ENCODE measurements around the gene ANKDD1A. TPM values are rescaled to one million over a fixed set of nuclear protein-coding genes. Genes with fewer than 3 reads are reported as not detected.

ANKDD1A gene
- total and polyA plus RNA-seq, 2 donors (not counting 1 experiment from before 2014, with no cell fraction given) = 8.2 to 13.2 TPM

DNA sequence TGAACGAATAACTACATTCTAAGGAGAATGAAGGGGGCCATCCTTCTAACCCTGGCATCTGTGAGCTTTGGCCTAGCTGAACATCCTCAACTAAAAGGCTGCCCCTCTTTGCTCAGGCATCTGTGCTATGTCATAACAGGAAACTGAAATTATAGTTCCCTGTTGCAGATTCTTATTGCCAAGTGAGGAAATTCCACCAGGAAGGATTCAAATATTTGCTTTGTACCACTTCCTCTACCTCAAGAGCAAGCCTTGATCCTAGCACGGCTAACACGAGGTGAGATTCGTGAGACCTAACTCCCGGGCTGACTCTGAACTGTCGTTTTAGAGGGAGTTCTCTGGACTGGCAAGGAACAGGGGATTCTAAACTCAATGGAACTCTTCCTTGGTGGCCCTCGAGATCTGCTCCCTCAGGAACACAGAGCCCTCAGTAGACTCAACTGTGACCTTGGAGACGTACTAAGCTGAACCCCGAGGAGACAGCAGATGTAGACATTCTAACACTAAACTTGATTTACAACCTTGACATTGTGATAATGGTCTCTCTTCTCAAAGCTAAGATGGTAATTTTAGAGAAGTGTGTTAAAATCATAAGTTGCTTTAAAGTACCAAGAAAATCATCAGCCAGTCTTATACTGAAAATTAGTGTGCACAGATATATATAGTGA, 73.8 kb downstream of the ANKDD1A start:
- Histone ChIP-seq H2AFZ (ENCODE audit: low read length) (no peak overlapping the region), H3K4me1 (ENCODE audit: control insufficient read depth, extremely low read depth, insufficient read depth, low read length) (peaks cover 6% of the 10 kb centered on the region), H3K4me3 (replicated peaks in 1 of 4; ENCODE audit: control extremely low read depth in 1 of 4, insufficient read depth in 1 of 4, low read depth in 3 of 4, low read length in 4 of 4) (peak overlapping the region in 1 of 4 experiments; percentile 1), H4K20me1 (ENCODE audit: control insufficient read depth, extremely low read depth, insufficient read depth, low read length) (no peaks in the 10 kb centered on the region), H3K27me3 (ENCODE audit: control insufficient read depth, insufficient read depth, low read length) (no peaks in the 10 kb centered on the region), H3K79me2 (ENCODE audit: control insufficient read depth, insufficient read depth, low read length) (peaks cover 18% of the 10 kb centered on the region), H3K9me3 (ENCODE audit: control insufficient read depth, insufficient read depth, low read depth, low read length) (no peaks in the 10 kb centered on the region), H3K4me2 (ENCODE audit: extremely low read depth, insufficient read depth, low read length) (peak overlapping the region; percentile 38), H3K27ac (ENCODE audit: insufficient read depth, low read length) (peak overlapping the region; percentile 66), H3K9ac (ENCODE audit: insufficient read depth, low read length) (no peak overlapping the region), H3K36me3 (ENCODE audit: control insufficient read depth, insufficient read depth, low read length) (peaks cover 2% of the 10 kb centered on the region)
- TF ChIP-seq EZH2 (IDR thresholded peaks at IDR 0.05; ENCODE audit: low read length, missing control alignments) (no peak), CTCF (conservative IDR thresholded peaks at IDR 0.05 in 1 of 2, IDR thresholded peaks at IDR 0.05 in 1 of 2; ENCODE audit: low read depth in 1 of 2, low read length in 2 of 2) (no peak)
- DNase-seq (ENCODE audit: low read depth in 2 of 2) = no peak

DNA sequence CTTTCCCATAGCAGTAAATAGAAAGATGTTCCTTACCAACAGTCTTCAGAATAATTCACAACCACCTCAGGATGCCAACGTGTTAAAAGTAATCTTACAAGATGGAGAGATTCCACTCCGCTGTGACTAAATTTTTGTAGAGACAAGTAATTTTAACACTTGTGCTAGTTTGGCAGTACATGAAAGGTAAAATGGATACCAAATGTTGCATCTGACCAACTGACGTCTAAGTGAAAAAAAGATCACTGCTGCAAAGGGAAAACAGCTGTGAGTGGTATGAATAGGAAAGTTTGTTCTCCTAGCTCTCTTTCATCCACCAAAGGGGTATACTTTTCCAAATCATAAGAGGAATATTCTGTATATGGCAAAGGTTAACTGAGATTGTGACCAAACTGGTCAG, 75.4 kb downstream of the ANKDD1A start:
- H2AFZ ChIP-seq (ENCODE audit: low read length) = no peak overlapping the region
- peaks cover 6% of the 10 kb centered on the region for H3K4me1 ChIP-seq (ENCODE audit: control insufficient read depth, extremely low read depth, insufficient read depth, low read length)
- H4K20me1 ChIP-seq (ENCODE audit: control insufficient read depth, extremely low read depth, insufficient read depth, low read length) = no peaks in the 10 kb centered on the region
- peak overlapping the region in 2 of 4 experiments; percentile 11 to 15 for H3K4me3 ChIP-seq (replicated peaks in 1 of 4; ENCODE audit: control extremely low read depth in 1 of 4, insufficient read depth in 1 of 4, low read depth in 3 of 4, low read length in 4 of 4)
- DNase-seq (ENCODE audit: low read depth in 2 of 2) = no peak
- peaks cover 18% of the 10 kb centered on the region for H3K79me2 ChIP-seq (ENCODE audit: control insufficient read depth, insufficient read depth, low read length)
- H3K9me3 ChIP-seq (ENCODE audit: control insufficient read depth, insufficient read depth, low read depth, low read length) = no peaks in the 10 kb centered on the region
- no peaks in the 10 kb centered on the region for H3K36me3 ChIP-seq (ENCODE audit: control insufficient read depth, insufficient read depth, low read length)
- no peak overlapping the region for H3K9ac ChIP-seq (ENCODE audit: insufficient read depth, low read length)
- H3K27me3 ChIP-seq (ENCODE audit: control insufficient read depth, insufficient read depth, low read length) = no peaks in the 10 kb centered on the region
- H3K27ac ChIP-seq (ENCODE audit: insufficient read depth, low read length) = no peak overlapping the region
- no peak overlapping the region for H3K4me2 ChIP-seq (ENCODE audit: extremely low read depth, insufficient read depth, low read length)
- TF ChIP-seq CTCF (conservative IDR thresholded peaks at IDR 0.05 in 1 of 2, IDR thresholded peaks at IDR 0.05 in 1 of 2; ENCODE audit: low read depth in 1 of 2, low read length in 2 of 2) (no peak), EZH2 (IDR thresholded peaks at IDR 0.05; ENCODE audit: low read length, missing control alignments) (no peak)

DNA sequence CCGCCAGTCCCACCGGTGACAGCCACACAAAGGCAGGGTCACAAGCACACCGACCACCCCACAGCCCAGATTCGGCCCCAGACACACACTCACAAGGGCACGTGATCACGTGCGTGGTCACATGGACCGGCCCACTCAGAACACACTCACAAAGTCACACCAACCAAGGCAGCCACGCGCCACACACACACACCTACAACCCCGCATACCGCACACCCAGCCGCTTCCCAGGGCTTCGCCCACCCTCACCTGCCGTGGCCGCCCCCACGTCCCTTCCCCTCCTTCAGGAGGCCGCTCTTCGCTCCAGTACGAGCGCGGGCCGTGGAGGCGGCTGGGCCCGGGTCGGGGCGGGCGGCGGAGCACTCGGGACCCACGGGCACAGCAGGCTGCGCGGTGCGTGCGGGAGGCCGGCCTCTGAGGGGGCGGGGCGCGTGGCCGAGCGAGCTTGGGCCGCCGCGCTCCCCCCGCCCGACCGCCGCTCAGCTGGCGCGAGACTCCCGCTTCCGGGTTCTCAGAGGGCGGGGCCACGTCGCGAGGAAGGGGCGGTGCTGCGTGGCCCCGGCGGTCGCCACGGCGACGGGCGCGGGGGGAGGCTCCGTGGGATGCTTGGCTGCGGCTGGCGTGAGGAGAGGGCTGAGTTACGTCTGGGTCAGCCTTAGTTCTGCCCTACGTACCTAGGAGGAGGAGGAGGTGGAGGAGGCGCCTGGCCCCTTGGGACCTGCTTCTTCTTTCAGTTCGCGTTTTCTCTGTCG, 77.9 kb downstream of the ANKDD1A start, which contains the start of gene SPG21:
Gene SPG21 (minus strand): TSS at position 499 of the 752 bp plus-strand sequence. CDS start 6,345 bp downstream, outside the sequence.
- peak within 1 kb of the TSS; percentile 95 for H3K27ac ChIP-seq (ENCODE audit: insufficient read depth, low read length)
- peak within 1 kb of the TSS; percentile 83 for H3K4me2 ChIP-seq (ENCODE audit: extremely low read depth, insufficient read depth, low read length)
- H3K9me3 ChIP-seq (ENCODE audit: control insufficient read depth, insufficient read depth, low read depth, low read length) = no peaks in the 10 kb centered on the region
- no peak for TF ChIP-seq CTCF (conservative IDR thresholded peaks at IDR 0.05 in 1 of 2, IDR thresholded peaks at IDR 0.05 in 1 of 2; ENCODE audit: low read depth in 1 of 2, low read length in 2 of 2)
- no peak for TF ChIP-seq EZH2 (IDR thresholded peaks at IDR 0.05; ENCODE audit: low read length, missing control alignments)
- H3K9ac ChIP-seq (ENCODE audit: insufficient read depth, low read length) = peak within 1 kb of the TSS; percentile 98
- no peaks in the 10 kb centered on the region for H3K36me3 ChIP-seq (ENCODE audit: control insufficient read depth, insufficient read depth, low read length)
- no peaks in the 10 kb centered on the region for H3K27me3 ChIP-seq (ENCODE audit: control insufficient read depth, insufficient read depth, low read length)
- H3K79me2 ChIP-seq (ENCODE audit: control insufficient read depth, insufficient read depth, low read length) = peaks cover 11% of the 10 kb centered on the region
- peak; percentile 90 to 92 for DNase-seq (ENCODE audit: low read depth in 2 of 2)
- peak within 1 kb of the TSS; percentile 89 to 98 (median 94) for H3K4me3 ChIP-seq (replicated peaks in 1 of 4; ENCODE audit: control extremely low read depth in 1 of 4, insufficient read depth in 1 of 4, low read depth in 3 of 4, low read length in 4 of 4)
- H2AFZ ChIP-seq (ENCODE audit: low read length) = peak within 1 kb of the TSS; percentile 81
- H3K4me1 ChIP-seq (ENCODE audit: control insufficient read depth, extremely low read depth, insufficient read depth, low read length) = peaks cover 6% of the 10 kb centered on the region
- H4K20me1 ChIP-seq (ENCODE audit: control insufficient read depth, extremely low read depth, insufficient read depth, low read length) = no peaks in the 10 kb centered on the region

Data from fibroblast of lung (primary cell).